Prostate gland (tissue), 2 donors: ENCODE results near the gene PPP4R2.

Experiments
- CTCF ChIP-seq, 4 experiments: fragments of 200-600 bp in 2 of 4; fragments of 450-650 bp in 2 of 4; sonication (generic) in 2 of 4; IDR thresholded peaks; 1 replicate in 3 of 4; 2 replicates in 1 of 4; pipeline ENCODE4 v1.5.1; 2016 to 2019; ENCODE audit warnings: antibody characterized with exemption in 4 of 4, mild to moderate bottlenecking in 2 of 4, moderate library complexity in 2 of 4
- POLR2AphosphoS5 ChIP-seq: sonication (generic); formaldehyde crosslinking; IDR thresholded peaks from one replicate; pipeline ENCODE4 v1.6.1; 2017; ENCODE audit warnings: antibody characterized with exemption

GRCh38 chr3:73098873-73099272 is 102.3 kb downstream of the PPP4R2 start:
- TF ChIP-seq POLR2AphosphoS5 (no peak), CTCF (IDR thresholded peaks at IDR 0.05) (no peak)
